NCI-H2081 (cell line): ENCODE data around the gene LANCL2.
"Not testable (repeated sequence)": the region's sequence is repeated elsewhere in the genome, so short reads cannot be mapped to it uniquely, and the experiment has no call there.

Source experiments
- DNase-seq, 2 experiments: peaks; one replicate each; lab custom pipeline; 2025; lab: John Stamatoyannopoulos, UW

Gene LANCL2

GRCh38 chr7:55405856-55406541 is 40.9 kb downstream of the LANCL2 start:
- DNase-seq = peak; percentile 28 to 74

- DNase-seq = peak; percentile 4 to 53
Observed at GRCh38 chr7:55409482-55410225, 44.5 kb downstream of the LANCL2 start.

GRCh38 chr7:55410667-55411239 is 45.6 kb downstream of the LANCL2 start:
- no peak for DNase-seq

GRCh38 chr7:55411844-55412243 is 46.7 kb downstream of the LANCL2 start:
- DNase-seq = no peak

GRCh38 chr7:55413442-55413841 is 48.3 kb downstream of the LANCL2 start:
- peak; percentile 60 to 92 for DNase-seq

GRCh38 chr7:55415173-55415778 is 50.1 kb downstream of the LANCL2 start:
- peak; percentile 81 to 86 for DNase-seq

GRCh38 chr7:55417456-55417855 is 52.3 kb downstream of the LANCL2 start:
- not testable (repeated sequence) for DNase-seq

GRCh38 chr7:55420530-55420929 is 55.4 kb downstream of the LANCL2 start:
- no peak for DNase-seq

GRCh38 chr7:55423277-55423711 is 58.2 kb downstream of the LANCL2 start:
- no peak for DNase-seq

- no peak for DNase-seq
Observed at GRCh38 chr7:55423891-55424290, 58.8 kb downstream of the LANCL2 start.

- DNase-seq = no peak
Observed at GRCh38 chr7:55425141-55425752, 60.1 kb downstream of the LANCL2 start.

GRCh38 chr7:55426676-55427075 is 61.5 kb downstream of the LANCL2 start:
- no peak for DNase-seq

GRCh38 chr7:55427342-55427741 is 62.2 kb downstream of the LANCL2 start:
- DNase-seq = no peak

- DNase-seq = peak; percentile 13 to 40
Observed at GRCh38 chr7:55427800-55428199, 62.7 kb downstream of the LANCL2 start.

GRCh38 chr7:55429835-55430499 is 64.8 kb downstream of the LANCL2 start:
- no peak for DNase-seq

GRCh38 chr7:55431898-55432297 is 66.8 kb downstream of the LANCL2 start:
- no peak for DNase-seq

- DNase-seq = no peak
Observed at GRCh38 chr7:55432506-55432905, 67.4 kb downstream of the LANCL2 start.

GRCh38 chr7:55432939-55433784 is 68.0 kb downstream of the LANCL2 start:
- DNase-seq = peak; percentile 67 to 83

- no peak for DNase-seq
Observed at GRCh38 chr7:55435466-55435865, 70.3 kb downstream of the LANCL2 start.

- no peak for DNase-seq
Observed at GRCh38 chr7:55436457-55436856, 71.3 kb downstream of the LANCL2 start.

GRCh38 chr7:55437375-55437774 is 72.2 kb downstream of the LANCL2 start:
- DNase-seq = no peak
